GM12873 (cell line): ENCODE measurements around the gene FAM168B.

Source experiments
- TF ChIP-seq, protein P1 (sequence below): IDR thresholded peaks from 2 replicates; pipeline ENCODE4 v1.5.1; 2012; ENCODE audit warnings: low read depth, mild to moderate bottlenecking, moderate library complexity, low read length, control low read depth; ENCODE audit not compliant: insufficient read depth; ENCODE audit errors: missing control alignments

Gene FAM168B

DNA sequence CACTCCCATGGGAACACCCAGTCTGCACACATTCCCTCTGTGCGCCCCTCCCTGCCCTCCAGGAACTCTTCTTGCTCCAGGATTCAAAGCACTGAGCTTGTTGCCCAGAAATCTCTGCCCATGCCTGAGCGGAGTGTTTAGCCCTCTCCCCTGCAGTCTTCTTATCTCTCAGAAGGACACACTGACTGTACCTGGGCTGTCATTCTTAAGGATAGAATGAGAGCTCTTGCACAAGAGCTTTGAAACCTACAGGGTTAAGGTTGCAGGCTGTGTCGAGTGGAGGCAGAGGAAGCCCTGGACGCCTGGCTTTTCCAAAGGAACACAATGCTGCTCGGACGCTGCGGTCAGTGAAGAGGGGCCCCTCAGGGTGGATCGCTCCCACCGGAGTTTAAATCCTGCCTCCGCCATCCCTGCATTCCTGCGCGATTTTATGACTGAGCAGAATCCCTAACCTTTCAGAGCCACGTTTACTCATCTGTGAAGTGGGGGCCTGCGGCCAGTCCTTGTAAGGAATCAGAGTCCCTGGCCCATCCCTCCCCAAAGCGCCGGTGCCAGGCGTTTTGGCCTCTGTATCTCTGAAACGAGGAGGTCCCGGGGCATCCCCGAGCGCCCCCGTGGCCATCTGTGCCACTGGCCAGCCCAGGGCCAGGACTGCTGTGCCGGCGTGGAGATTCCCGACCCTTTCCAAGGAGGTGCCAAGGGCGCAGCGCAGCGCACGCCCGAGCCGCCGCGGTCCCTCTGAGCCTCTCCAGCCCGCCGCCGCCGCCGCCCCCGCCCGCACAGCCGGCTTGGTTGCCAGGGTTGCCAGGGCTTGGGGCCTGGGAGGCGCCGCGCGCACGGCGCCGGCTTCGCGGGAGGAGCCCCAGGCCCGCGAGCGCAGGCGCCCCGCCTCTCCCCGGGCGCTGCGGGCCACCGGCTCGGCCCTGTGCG, 58.9 kb downstream of the FAM168B start:
- TF ChIP-seq, protein P1, sequence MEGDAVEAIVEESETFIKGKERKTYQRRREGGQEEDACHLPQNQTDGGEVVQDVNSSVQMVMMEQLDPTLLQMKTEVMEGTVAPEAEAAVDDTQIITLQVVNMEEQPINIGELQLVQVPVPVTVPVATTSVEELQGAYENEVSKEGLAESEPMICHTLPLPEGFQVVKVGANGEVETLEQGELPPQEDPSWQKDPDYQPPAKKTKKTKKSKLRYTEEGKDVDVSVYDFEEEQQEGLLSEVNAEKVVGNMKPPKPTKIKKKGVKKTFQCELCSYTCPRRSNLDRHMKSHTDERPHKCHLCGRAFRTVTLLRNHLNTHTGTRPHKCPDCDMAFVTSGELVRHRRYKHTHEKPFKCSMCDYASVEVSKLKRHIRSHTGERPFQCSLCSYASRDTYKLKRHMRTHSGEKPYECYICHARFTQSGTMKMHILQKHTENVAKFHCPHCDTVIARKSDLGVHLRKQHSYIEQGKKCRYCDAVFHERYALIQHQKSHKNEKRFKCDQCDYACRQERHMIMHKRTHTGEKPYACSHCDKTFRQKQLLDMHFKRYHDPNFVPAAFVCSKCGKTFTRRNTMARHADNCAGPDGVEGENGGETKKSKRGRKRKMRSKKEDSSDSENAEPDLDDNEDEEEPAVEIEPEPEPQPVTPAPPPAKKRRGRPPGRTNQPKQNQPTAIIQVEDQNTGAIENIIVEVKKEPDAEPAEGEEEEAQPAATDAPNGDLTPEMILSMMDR: no peak

DNA sequence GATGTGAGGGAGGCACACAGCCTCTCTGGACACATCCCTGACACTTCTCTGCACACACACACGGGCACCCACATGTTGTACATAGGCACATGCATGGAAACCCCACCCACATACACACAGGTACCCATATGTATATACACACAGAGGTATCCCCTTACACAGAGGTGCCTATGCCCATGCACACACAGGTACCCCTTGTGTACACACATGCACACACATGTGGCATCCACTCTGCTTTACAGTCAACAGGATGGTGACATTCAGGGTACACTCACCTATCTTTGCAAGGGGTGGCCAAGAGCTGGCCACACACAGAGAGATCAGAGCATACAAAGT, 59.5 kb downstream of the FAM168B start:
- TF ChIP-seq, protein P1: no peak

DNA sequence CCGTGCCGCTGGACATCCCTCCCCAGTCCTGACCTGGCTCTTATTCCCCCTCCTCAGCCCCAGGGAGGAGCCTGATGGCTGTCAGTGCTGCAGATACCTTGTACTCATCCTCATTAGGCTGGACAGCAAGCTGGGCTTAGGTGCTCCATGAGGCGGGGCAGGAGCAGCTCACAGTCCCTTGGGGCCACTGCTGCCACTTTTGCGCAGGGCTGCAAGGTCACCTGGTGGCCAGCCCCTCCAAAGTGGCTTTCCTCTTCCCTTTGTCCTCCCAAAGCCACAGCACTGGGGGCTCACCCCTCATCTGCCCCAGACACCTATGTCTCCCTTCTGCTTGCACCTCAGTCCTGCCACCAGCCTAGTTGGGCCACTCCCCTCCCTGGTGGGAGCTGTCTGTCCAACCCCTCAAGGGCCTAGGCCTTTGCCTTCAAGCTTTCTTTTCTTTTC, 60.8 kb downstream of the FAM168B start:
- TF ChIP-seq, protein P1: no peak

DNA sequence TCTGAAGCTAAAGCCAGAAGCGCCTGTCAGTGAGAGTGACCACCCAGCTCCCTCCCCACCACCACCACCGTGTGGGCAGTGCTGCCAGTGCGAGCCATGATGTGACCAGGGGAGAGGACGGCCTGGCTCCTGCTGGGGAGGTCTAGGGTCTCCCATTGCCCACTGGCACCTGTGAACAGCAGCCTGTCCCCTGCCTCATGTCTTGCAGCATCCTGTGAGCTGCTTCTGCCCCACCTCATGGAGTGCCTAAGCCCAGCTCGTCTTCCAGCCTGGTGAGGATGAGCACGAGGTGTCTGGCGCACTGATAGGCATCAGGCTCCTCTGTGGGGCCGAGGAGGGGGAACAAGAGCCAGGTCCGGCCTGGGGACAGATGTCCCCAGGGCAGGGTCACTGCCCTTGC, 61.4 kb downstream of the FAM168B start:
- TF ChIP-seq, protein P1: no peak

DNA sequence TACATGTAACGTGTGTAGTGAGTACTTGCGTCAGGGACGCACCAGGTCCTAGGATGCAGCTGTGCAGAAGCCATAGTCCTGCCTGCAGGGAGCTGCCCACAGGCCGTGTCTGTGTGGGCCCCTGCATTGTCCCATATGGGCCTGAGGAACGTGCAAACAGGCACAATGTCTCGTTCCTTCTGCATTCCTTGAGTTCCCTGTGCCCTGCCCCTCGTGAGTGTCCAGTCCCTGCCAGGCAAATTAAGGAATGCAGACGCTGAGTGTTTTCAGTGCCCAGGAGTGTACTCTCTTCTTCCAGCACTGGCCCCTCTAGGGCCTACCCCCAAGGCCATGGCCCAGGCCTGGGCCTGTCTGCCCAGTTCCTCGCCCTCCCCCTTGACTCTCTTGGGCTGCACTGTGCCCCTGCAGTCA, 61.8 kb downstream of the FAM168B start:
- TF ChIP-seq, protein P1: no peak

DNA sequence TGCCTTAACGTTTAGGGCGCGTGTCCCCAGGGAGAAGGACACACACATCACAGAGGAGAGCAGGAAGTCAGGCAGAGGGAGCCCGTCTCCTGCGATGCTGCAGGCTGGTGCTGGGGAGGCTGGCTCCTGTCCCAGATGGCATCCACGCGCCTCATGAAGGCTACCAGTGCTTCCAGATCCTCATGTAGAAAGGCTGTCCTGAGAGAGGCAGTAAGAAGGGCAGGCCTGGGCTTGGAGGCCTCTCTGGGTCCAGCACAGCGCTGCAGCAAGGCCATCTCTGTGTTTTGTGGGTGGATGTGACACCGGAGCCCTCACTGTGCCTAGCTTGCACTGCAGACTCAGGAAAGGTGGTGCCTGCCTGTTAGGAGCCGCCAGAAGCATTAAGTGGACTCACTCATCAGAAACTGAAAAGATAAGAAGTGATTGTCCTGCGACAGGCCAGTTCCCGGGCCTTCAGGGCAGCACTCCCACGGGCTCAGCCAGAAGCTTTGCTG, 62.7 kb downstream of the FAM168B start:
- TF ChIP-seq, protein P1: no peak

DNA sequence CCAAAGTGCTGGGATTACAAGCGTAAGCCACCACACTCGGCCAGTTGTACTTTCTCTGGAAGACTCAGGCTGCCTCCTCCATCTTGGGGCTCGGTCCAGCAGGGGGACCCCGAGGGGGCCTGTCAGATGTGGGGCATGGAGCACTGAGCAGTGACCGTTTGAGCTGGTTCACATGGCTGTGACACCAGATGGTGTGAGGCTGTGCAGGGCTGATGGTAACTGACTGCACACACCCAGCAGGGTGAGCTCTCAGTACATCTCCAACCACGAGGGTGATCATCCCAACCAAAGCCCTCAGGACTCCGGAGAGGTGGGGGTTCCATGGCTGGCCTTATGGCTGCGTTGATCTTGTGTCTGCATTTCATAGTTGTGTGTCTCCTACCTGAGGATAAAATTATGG, 63.4 kb downstream of the FAM168B start:
- TF ChIP-seq, protein P1: no peak
